Measurements from ENCODE around the gene IGFN1.

DNA sequence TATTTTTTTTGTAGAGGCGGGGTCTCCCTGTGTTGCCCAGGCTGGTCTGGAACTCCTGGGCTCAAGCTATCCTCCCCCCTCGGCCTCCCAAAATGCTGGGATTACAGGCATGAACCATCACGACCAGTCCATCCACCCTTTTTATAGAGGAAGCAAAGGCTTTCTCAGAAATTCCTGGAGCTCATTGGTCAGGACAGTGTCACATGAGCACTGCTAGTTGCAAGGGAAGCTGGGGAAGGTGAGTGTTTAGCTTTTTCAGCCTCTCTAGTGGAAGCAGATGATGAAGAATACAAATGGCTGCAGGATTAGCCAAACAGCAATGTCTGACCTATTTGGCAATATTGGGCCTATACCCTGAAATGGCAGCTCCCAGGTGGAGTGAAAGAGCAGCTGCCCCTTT is 8.0 kb downstream of the IGFN1 start:
- TF ChIP-seq, protein P1, sequence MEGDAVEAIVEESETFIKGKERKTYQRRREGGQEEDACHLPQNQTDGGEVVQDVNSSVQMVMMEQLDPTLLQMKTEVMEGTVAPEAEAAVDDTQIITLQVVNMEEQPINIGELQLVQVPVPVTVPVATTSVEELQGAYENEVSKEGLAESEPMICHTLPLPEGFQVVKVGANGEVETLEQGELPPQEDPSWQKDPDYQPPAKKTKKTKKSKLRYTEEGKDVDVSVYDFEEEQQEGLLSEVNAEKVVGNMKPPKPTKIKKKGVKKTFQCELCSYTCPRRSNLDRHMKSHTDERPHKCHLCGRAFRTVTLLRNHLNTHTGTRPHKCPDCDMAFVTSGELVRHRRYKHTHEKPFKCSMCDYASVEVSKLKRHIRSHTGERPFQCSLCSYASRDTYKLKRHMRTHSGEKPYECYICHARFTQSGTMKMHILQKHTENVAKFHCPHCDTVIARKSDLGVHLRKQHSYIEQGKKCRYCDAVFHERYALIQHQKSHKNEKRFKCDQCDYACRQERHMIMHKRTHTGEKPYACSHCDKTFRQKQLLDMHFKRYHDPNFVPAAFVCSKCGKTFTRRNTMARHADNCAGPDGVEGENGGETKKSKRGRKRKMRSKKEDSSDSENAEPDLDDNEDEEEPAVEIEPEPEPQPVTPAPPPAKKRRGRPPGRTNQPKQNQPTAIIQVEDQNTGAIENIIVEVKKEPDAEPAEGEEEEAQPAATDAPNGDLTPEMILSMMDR (IDR thresholded peaks at IDR 0.05) = no peak
- no peak for TF ChIP-seq POLR2AphosphoS5 (IDR thresholded peaks at IDR 0.05)
- TF ChIP-seq EP300 (IDR thresholded peaks at IDR 0.05; ENCODE audit: low read depth) = no peak

Data from transverse colon (tissue), 4 donors.